RWPE1 (cell line): ENCODE data around the gene RAB11FIP4.
A peak's percentile ranks its signal among the peaks of the same experiment; 100 is the strongest.

ENCODE experiments used
- CTCF ChIA-PET: fragments of 350-600 bp; sonication (Branson Sonifier 250); formaldehyde crosslinking; extraction: SDS; loops from one replicate; lab custom pipeline; 2021; lab: Yijun Ruan, JAX
- POLR2A ChIA-PET: fragments of 400-600 bp; formaldehyde crosslinking; extraction: SDS; loops from one replicate; lab custom pipeline; 2020; ENCODE audit warnings: antibody characterized with exemption; ENCODE audit not compliant: low non-redundant PET; lab: Yijun Ruan, JAX
- DNase-seq: peaks from one replicate; pipeline ENCODE4 v3.0.0; 2012; ENCODE audit warnings: low spot score
- H3K27ac ChIP-seq: fragments of 450-650 bp; 2 replicates; pipeline ENCODE4 v1.5.1; 2017
- TF ChIP-seq, protein P1 (sequence below): fragments of 450-650 bp; conservative IDR thresholded peaks from 2 replicates; pipeline ENCODE4 v1.5.1; 2017; ENCODE audit warnings: low read depth, mild to moderate bottlenecking

RAB11FIP4 gene

DNA sequence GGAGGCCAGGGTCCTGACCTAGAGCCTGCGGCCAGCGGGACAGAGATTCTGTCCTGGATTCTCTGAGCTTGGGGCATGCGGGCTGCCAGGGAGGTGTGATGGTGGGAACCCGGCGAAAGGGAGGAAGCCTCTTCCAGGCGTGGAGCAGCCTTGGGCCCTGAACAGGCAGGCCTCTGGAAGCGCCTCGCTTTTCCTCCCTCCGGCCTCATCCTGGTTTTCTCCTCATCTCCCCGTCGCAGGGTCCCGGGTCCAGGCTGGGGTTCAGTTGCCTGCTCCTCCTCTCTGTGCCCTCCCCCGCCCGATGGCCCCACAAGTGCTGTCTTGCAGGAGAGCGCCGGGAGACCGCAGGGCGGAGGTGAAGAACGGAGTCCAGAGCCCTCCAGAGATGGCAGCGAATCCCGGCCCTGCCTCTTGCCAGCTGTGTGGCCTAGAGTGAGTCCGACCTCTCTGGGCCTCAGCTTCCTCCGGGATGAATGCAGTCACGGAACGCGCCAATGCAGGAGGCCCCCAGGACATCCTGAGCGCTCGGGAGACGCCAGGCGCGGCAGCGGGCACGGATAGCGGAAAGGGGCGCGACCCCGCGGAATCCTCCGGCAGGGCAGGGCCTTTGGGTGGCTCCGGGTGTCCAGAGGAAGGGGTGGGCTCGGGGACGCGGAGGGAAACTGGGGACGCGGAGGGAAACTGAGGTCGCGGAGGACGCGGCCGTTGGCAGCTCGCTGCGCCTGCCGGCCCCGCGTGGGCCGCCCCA lies 553 bp upstream of the RAB11FIP4 start:
- no peak overlapping the region for H3K27ac ChIP-seq
- CTCF ChIA-PET = no interaction called here
- DNase-seq = no peak
- TF ChIP-seq, protein P1, sequence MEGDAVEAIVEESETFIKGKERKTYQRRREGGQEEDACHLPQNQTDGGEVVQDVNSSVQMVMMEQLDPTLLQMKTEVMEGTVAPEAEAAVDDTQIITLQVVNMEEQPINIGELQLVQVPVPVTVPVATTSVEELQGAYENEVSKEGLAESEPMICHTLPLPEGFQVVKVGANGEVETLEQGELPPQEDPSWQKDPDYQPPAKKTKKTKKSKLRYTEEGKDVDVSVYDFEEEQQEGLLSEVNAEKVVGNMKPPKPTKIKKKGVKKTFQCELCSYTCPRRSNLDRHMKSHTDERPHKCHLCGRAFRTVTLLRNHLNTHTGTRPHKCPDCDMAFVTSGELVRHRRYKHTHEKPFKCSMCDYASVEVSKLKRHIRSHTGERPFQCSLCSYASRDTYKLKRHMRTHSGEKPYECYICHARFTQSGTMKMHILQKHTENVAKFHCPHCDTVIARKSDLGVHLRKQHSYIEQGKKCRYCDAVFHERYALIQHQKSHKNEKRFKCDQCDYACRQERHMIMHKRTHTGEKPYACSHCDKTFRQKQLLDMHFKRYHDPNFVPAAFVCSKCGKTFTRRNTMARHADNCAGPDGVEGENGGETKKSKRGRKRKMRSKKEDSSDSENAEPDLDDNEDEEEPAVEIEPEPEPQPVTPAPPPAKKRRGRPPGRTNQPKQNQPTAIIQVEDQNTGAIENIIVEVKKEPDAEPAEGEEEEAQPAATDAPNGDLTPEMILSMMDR = no peak
- POLR2A ChIA-PET = no interaction called here

DNA sequence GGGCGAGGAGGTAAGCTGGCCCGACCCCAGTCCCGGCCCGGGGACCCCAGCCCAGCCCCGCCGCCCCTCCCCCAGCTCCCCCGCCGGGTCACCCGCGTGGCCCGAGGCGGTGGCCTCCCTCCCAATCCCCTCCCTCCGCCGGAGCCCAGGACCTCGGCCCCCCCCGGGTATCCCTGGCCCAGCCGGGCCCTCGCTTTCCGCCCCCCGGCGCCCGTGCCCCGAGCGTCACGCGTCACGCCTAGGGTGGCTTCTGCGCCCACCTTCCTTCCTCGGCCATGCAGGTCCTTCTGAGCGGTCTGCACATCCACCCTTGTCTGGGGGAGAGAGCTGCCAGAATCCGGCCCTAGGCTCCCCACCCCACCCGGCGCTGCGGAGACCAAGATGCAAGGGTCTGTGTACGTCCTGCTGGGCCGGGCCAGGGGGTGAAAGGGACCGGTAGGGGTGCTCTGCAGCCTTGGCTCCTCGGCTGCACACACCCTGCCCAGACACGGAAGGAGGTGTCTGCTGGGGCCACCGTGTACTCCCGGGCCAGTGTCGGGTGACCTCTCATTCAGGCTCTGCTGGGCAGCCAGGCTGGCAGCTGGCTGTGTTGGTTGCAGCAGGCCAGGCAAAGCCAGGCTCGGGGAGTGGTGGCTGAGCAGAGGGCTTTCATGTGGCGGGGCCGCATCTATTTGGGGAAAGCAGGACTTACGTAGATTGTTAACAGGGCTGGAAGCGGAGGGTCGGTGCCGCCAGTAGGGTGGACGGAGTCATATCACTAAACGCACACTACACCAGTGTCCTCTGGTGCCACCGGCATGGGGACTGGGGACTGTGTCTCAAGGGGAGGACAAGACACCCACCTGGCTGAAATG lies 754 bp downstream of the RAB11FIP4 start:
- POLR2A ChIA-PET = no interaction called here

DNA sequence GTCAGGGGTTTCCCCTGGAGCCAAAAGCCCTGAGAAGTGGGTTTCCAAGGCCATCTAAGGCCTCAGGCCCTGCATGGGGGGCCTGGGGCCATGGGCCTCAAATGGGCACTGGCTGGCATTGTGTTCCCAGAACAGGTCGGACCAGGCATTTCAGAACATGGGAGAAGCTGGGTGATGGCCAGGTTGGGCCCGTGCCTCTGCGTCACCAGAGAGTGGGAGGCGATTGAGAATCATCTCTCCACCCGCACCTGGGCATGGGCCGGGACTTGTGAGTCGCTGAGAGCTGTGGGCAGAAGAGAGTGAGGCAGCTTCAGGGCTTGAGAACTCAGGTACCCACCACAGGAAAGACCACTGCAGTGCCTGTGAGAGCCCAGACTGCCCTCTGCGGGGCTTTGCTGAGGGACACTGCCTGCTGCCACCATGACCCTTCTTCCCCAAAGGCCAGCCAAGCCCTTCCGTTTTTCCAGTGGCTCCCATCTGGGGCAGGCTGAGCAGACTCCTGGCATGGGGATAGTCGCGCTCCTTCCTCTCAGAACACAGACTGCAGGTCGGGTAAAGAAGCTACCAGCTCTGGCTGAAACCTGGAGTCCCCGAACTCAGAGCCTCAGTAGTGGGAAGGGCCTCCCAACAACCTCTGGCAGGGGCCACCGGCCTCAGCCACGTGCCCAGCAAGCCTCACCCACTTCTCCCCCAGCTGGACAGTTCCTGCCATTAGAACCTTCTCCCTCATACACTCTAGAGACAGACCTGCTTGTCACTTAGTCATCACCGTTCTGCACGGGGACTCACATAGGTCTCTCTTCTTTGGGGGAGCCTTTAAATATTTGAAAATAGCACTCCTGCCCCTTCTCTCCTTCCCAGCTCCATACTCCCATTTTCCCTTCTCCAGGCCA lies 1.6 kb downstream of the RAB11FIP4 start:
- CTCF ChIA-PET = no interaction called here
- DNase-seq = no peak
- POLR2A ChIA-PET = no interaction called here
- TF ChIP-seq, protein P1 = no peak
- H3K27ac ChIP-seq = no peak overlapping the region

More for the DNA sequence above, 754 bp downstream of the RAB11FIP4 start:
- no peak overlapping the region for H3K27ac ChIP-seq
- no peak for DNase-seq
- TF ChIP-seq, protein P1 = no peak
- CTCF ChIA-PET = interaction anchor here (0.7 kb wide), 1 partner anchor 544 kb away, joined by 5 read pairs; no protein-coding TSS in a partner anchor

DNA sequence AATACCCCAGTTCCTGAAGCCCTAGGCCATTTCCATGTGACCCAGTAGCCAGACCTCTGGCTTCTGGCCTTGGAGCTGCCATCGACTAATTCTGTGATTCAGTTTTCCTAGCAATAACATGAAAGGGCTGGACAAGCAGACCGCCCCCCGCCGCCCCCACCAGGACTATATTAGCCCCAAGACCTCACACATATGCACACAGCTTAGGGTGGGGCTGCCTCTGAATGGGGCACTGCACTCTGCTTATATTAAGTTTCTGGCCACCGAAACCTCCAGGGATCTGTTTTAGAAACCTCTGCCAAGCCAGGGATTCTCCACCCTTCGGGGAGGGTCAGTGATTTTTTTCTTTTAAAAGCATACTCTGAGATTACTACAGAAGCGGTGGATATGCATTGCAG lies 2.3 kb downstream of the RAB11FIP4 start:
- TF ChIP-seq, protein P1 = no peak
- H3K27ac ChIP-seq = no peak overlapping the region
- no peak for DNase-seq
- ChIA-PET POLR2A (no interaction called here), CTCF (no interaction called here)

DNA sequence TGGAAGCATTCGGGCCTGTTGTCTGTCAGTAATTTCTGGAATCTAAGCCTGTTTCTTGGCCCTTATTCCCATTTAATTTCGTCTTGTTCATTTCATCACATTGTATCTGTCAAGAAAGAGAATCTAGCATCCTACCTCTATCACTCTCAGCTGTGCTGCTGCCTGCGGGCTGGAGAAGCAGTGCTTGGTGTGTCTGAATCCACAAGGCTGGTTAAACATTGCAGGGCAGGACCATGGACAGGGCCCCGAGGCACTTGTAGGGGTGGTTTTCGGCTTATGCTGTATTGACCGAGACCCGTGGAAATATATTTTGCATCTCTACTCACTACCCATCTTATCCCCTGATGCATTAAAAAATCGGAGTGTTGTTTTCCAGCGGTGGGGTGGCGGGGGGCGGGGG lies 3.1 kb downstream of the RAB11FIP4 start:
- ChIA-PET CTCF (interaction anchor here (0.8 kb wide), 1 partner anchor 16 kb away, joined by 3 read pairs; no protein-coding TSS in a partner anchor), POLR2A (no interaction called here)
- TF ChIP-seq, protein P1 = no peak
- peak; percentile 44 for DNase-seq
- no peak overlapping the region for H3K27ac ChIP-seq
